ENCODE data around the gene WDR12. TPM values are rescaled to one million over a fixed set of nuclear protein-coding genes. Genes with fewer than 3 reads are reported as not detected.
"Not testable (repeated sequence)": the region's sequence is repeated elsewhere in the genome, so short reads cannot be mapped to it uniquely, and the experiment has no call there.

Gene WDR12
- total RNA-seq, 1 experiment from 2014 or later, result 206 TPM

GRCh38 chr2:202909394-202910192 lies 1.9 kb downstream of the WDR12 start:
- in situ Hi-C loops (cut with HindIII; ENCODE audit: low pct_unique_long_range_greater_than_20kb, low sequenced_read_pairs), result no loop called here

GRCh38 chr2:202908186-202908585 lies 3.3 kb downstream of the WDR12 start:
- in situ Hi-C loops (cut with HindIII; ENCODE audit: low pct_unique_long_range_greater_than_20kb, low sequenced_read_pairs), result no loop called here
- DNase-seq (ENCODE audit: low read depth, low spot score), result no peak

More at GRCh38 chr2:202909394-202910192, 1.9 kb downstream of the WDR12 start:
- DNase-seq (ENCODE audit: low read depth, low spot score), result no peak

DNA sequence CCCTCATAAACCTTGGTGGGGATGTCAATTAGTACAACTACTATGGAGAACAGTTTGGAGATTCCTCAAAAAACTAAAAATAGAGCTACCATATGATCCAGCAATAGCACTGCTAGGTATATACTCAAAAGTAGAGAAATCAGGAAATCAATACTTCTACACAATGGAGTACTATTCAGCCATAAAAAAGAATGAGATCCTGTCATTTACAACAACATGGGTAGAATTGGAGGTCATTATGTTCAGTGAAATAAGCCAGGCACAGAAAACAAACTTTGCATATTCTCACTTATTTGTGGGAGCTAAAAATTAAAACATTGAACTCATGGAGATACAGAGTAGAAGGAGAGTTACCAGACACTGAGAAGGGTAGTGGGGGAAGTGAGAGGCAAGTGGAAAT lies 6.0 kb downstream of the WDR12 start:
- DNase-seq (ENCODE audit: low read depth, low spot score); in situ Hi-C loops (cut with HindIII; ENCODE audit: low pct_unique_long_range_greater_than_20kb, low sequenced_read_pairs): not testable (repeated sequence)

- in situ Hi-C loops (cut with HindIII; ENCODE audit: low pct_unique_long_range_greater_than_20kb, low sequenced_read_pairs), result no loop called here
- no peak for DNase-seq (ENCODE audit: low read depth, low spot score)
Measured at GRCh38 chr2:202885190-202885589, 26.3 kb downstream of the WDR12 start.

DNA sequence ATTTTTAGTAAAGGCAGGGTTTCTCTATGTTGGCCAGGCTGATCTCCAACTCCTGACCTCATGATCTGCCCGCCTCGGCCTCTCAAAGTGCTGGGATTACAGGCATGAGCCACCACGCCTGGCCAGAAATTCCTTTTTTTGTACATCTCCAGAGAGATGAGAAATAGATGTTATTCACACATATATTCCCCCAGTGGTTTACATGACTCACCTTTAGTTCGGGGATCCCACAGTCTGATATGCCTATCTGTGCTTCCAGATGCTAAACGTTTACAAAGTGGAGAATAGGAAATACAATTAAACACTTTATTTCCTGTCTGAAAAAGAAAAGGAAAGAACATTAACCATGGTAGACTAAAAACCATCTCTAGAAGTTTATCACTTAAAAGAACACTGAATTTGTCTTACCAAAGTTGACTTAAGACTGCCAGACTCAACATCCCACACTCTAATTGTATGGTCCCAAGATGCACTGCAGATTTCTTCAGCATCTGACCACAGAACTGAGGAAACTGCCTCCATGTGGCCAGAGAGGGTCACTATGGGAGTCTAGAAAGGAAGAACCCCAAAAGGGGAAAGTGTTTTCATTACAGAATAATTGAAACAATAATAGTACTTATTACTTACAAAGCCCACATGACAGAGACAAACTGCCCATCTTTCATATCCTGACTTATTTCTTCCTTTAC lies 27.3 kb downstream of the WDR12 start:
- in situ Hi-C loops (cut with HindIII; ENCODE audit: low pct_unique_long_range_greater_than_20kb, low sequenced_read_pairs), result no loop called here
- DNase-seq (ENCODE audit: low read depth, low spot score), result no peak

- DNase-seq (ENCODE audit: low read depth, low spot score), result no peak
- in situ Hi-C loops (cut with HindIII; ENCODE audit: low pct_unique_long_range_greater_than_20kb, low sequenced_read_pairs), result no loop called here
Measured at GRCh38 chr2:202881570-202881969, 29.9 kb downstream of the WDR12 start.

DNA sequence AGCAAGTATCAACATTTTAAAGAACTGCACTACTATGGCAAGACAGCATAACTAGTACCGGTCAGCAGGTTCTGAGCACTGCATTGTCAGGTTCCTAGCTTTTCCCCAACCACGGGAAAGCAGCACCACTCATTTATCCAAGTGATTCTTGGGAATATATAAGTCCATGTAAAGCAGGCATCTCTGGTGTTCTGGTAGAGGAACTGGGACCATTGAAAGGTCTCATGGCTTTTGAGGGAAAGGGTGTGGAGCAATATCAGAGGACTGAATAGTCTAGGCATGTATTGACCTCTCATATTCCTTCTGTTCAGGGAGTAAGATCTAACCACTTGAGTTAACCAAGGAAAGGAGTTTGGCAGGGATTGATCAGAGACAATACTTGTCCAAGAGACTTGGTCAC lies 33.8 kb downstream of the WDR12 start:
- DNase-seq (ENCODE audit: low read depth, low spot score), result no peak
- in situ Hi-C loops (cut with HindIII; ENCODE audit: low pct_unique_long_range_greater_than_20kb, low sequenced_read_pairs), result no loop called here

DNA sequence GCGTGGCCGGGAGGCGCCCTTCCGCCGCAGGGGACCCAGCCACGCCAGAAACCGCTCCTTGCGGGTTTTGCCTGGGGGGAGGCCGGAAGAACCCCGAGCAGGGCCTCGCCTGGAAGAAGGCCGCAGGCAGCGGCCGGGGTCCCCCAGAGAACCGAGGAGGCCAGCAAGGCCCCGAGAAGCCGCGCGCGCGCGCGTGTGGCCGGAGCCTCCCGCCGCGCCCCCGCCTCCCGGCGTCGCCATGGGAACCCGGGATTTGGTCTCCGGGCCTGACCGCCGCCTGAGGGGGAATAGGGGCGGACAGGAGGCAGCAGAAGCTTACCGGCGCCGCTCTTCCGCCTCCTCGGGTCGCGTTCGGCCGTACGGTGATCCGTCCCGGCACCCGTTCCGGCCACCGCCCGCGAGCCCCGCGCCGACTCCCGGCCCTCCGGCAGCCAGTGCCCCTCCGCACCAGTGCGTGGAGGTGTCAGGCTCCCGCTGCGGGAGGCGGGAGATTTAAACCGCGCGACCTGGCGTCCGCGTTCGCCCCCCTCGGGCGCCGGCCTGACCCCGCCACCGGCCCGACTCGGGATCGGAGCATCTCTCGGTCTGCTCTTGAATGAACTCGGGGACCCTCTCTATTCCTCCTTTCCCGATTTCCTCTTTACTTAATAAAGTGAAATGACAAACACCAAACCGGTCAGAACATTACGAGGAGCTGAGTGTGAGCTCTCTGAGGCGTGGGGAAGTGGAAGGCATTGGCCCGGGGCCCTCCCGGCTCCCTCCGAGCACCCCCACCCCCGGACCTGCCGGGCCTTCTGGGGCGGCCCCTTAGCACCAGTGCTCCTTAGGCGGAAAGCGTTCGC lies 40.0 kb downstream of the WDR12 start, which contains the start of gene ICA1L:
Gene ICA1L (minus strand): TSS at position 467 of the 842 bp plus-strand sequence. CDS start 42,757 bp downstream, outside the sequence.
- in situ Hi-C loops (cut with HindIII; ENCODE audit: low pct_unique_long_range_greater_than_20kb, low sequenced_read_pairs), result no loop called here
- peak; percentile 46 for DNase-seq (ENCODE audit: low read depth, low spot score)

GRCh38 chr2:202870431-202871299 lies 40.8 kb downstream of the WDR12 start:
- in situ Hi-C loops (cut with HindIII; ENCODE audit: low pct_unique_long_range_greater_than_20kb, low sequenced_read_pairs), result no loop called here
- DNase-seq (ENCODE audit: low read depth, low spot score), result peak; percentile 67

DNA sequence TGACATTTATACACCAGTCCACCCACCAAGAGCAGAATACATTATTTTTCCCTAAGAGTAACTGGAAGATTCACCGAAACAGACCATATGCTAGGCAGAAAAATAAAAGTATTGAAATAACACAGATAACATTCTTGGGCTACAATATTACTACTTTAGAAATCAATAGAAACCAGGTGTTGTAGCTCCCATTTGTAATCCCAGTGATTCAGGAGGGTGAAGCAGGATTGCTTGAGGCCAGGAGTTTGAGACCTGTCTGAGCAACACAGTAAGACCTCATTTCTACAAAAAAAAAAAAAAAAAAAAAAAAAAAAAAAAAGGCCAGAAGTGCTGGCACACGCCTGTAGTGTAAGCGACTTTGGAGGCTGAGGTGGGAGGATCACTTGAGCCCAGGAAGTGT lies 49.5 kb downstream of the WDR12 start:
- in situ Hi-C loops (cut with HindIII; ENCODE audit: low pct_unique_long_range_greater_than_20kb, low sequenced_read_pairs), result no loop called here
- DNase-seq (ENCODE audit: low read depth, low spot score), result no peak

- no peak for DNase-seq (ENCODE audit: low read depth, low spot score)
- in situ Hi-C loops (cut with HindIII; ENCODE audit: low pct_unique_long_range_greater_than_20kb, low sequenced_read_pairs), result no loop called here
Measured at GRCh38 chr2:202858601-202859000, 52.9 kb downstream of the WDR12 start.

- DNase-seq (ENCODE audit: low read depth, low spot score); in situ Hi-C loops (cut with HindIII; ENCODE audit: low pct_unique_long_range_greater_than_20kb, low sequenced_read_pairs): not testable (repeated sequence)
Measured at GRCh38 chr2:202849343-202849742, 62.1 kb downstream of the WDR12 start.

GRCh38 chr2:202848813-202849212 lies 62.7 kb downstream of the WDR12 start:
- DNase-seq (ENCODE audit: low read depth, low spot score), result no peak
- in situ Hi-C loops (cut with HindIII; ENCODE audit: low pct_unique_long_range_greater_than_20kb, low sequenced_read_pairs), result no loop called here

DNA sequence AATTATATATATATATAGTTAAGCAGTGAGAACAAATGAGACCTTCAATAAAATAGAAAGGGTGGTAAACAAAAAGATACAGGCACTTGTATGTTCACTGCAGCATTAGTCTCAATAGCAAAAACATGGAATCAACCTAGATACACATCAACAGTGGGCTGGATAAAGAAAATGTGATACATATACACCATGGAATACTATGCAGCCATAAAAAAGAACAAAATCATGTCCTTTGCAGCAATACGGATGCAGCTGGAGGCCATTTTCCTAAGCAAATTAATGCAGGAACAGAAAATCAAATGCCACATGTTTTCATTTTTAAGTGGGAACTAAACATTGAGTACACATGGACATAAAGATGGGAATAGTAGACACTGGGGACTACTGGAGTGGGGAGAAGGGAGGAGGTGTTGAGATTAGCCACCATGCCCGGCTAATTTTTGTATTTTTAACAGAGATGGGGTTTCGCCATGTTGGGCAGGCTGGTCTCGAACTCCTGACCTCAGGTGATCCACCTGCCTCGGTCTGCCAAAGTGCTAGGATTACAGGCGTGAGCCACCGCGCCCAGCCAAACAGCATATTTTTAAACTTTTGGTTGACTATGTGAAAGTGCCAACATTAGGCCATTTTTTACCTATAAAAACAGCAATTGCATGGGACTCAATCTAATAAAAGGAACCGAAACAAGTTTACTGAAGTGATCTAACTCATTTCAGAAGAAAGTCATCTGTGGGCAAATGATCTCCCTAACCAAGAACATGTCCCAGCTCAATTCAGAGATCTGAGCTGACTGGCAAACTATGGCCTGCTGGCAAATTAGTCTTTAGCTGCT lies 63.6 kb downstream of the WDR12 start:
- no peak for DNase-seq (ENCODE audit: low read depth, low spot score)

DNA sequence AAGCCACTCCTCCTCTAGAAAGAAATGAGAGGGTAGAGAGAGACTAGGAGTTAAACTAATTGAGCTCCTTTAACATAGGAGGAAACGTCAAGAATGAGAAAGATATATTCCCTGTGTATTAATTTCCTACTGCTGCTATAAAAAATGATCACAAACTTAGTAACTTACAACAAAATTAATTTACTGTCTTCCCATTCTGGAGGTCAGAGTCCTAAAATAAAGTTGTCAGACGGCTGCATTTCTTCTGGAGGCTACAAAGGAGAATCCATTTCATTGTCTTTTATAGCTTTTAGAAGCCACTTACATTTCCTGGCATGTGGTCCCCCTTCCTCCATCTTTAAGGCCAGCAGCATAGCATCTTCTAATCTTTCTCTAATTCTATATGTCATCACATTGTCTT lies 66.8 kb downstream of the WDR12 start:
- no peak for DNase-seq (ENCODE audit: low read depth, low spot score)
- in situ Hi-C loops (cut with HindIII; ENCODE audit: low pct_unique_long_range_greater_than_20kb, low sequenced_read_pairs), result no loop called here

More for the DNA sequence above, 63.6 kb downstream of the WDR12 start:
- in situ Hi-C loops (cut with HindIII; ENCODE audit: low pct_unique_long_range_greater_than_20kb, low sequenced_read_pairs), result no loop called here

GRCh38 chr2:202842690-202843089 lies 68.8 kb downstream of the WDR12 start:
- DNase-seq (ENCODE audit: low read depth, low spot score), result no peak
- in situ Hi-C loops (cut with HindIII; ENCODE audit: low pct_unique_long_range_greater_than_20kb, low sequenced_read_pairs), result no loop called here

Measured in SK-MEL-5 (cell line).